A549 (cell line): ENCODE data around the gene WFDC5. TPM values are rescaled to one million over a fixed set of nuclear protein-coding genes. Genes with fewer than 3 reads are reported as not detected.

Source experiments
- ATAC-seq, 2 experiments: fragments of 200-7000 bp in 1 of 2; fragments of >200 bp in 1 of 2; cut with Nextera tagmentation in 1 of 2; cut with Tn5 transposase in 1 of 2; 3 replicates each; pipeline versions ENCODE4 v1.8.0 to v1.9.1; 2018 to 2020; ENCODE audit warnings: mild to moderate bottlenecking in 1 of 2, moderate library complexity in 1 of 2
- CTCF ChIA-PET: fragments of 300-600 bp; sonication (Branson Sonifier 250); formaldehyde crosslinking; extraction: SDS; loops from one replicate; lab custom pipeline; 2021; ENCODE audit warnings: antibody characterized with exemption, inconsistent platforms; lab: Yijun Ruan, JAX
- POLR2A ChIA-PET: fragments of 350-600 bp; formaldehyde crosslinking; extraction: SDS; loops from one replicate; lab custom pipeline; 2021; ENCODE audit warnings: antibody characterized with exemption, inconsistent platforms; lab: Yijun Ruan, JAX
- DNase-seq, 2 experiments: peaks; one replicate each; pipeline versions ENCODE4 v3.0.0 to v3.0.0-alpha.2; 2011 to 2016; ENCODE audit warnings: low read depth in 1 of 2, low spot score in 1 of 2
- FAIRE-seq: peaks from 2 replicates; lab custom pipeline; 2011; peaks lifted over from hg19 to GRCh38; lab: Jason Lieb, UNC
- H3K27ac ChIP-seq, 2 experiments: fragments of >200 bp; sonication (Bioruptor Twin); formaldehyde crosslinking; 3 replicates each; pipeline ENCODE4 v1.5.1; 2016 to 2017
- H3K4me1 ChIP-seq: fragments of >200 bp; sonication (Bioruptor Twin); formaldehyde crosslinking; 3 replicates; pipeline ENCODE4 v1.6.1; 2016
- H3K4me2 ChIP-seq: fragments of >200 bp; sonication (Bioruptor Twin); formaldehyde crosslinking; 3 replicates; pipeline ENCODE4 v1.6.1; 2016
- H3K4me3 ChIP-seq: fragments of >200 bp; sonication (Bioruptor Twin); formaldehyde crosslinking; 3 replicates; pipeline ENCODE4 v1.5.1; 2016
- H3K9me3 ChIP-seq: fragments of >200 bp; sonication (Bioruptor Twin); formaldehyde crosslinking; 3 replicates; pipeline ENCODE4 v1.6.1; 2016
- CBX8 ChIP-seq: fragments of 200-600 bp; sonication (generic); IDR thresholded peaks from 2 replicates; pipeline ENCODE4 v1.6.1; 2016
- CHD2 ChIP-seq: fragments of 150-350 bp; IDR thresholded peaks from 2 replicates; pipeline ENCODE4 v1.6.1; 2014; ENCODE audit warnings: low read length; ENCODE audit not compliant: partially characterized antibody
- EP300 ChIP-seq, 2 experiments: fragments of >200 bp; sonication (Bioruptor Twin); formaldehyde crosslinking; IDR thresholded peaks; 2 replicates in 1 of 2; 3 replicates in 1 of 2; pipeline ENCODE4 v1.6.1; 2016 to 2017
- FOSB ChIP-seq: fragments of 250-450 bp; sonication (Bioruptor Pico); IDR thresholded peaks from 2 replicates; pipeline ENCODE4 v1.5.0; 2020; ENCODE audit warnings: mild to moderate bottlenecking, moderate library complexity
- HOXB13 ChIP-seq: fragments of 250-450 bp; sonication (Bioruptor Pico); IDR thresholded peaks from 2 replicates; pipeline ENCODE4 v1.5.0; 2020; ENCODE audit warnings: low read depth, mild to moderate bottlenecking, moderate library complexity
- HOXB5 ChIP-seq: fragments of 250-450 bp; sonication (Bioruptor Pico); IDR thresholded peaks from 2 replicates; pipeline ENCODE4 v1.5.0; 2020; ENCODE audit warnings: mild to moderate bottlenecking, moderate library complexity
- JUN ChIP-seq, 2 experiments: fragments of >200 bp; sonication (Bioruptor Twin); formaldehyde crosslinking; IDR thresholded peaks; 2 replicates in 1 of 2; 3 replicates in 1 of 2; pipeline ENCODE4 v1.6.1; 2016 to 2017
- JUNB ChIP-seq: fragments of >200 bp; sonication (Bioruptor Twin); formaldehyde crosslinking; IDR thresholded peaks from 2 replicates; pipeline ENCODE4 v1.6.1; 2016
- KDM5A ChIP-seq: fragments of 200-600 bp; sonication (generic); IDR thresholded peaks from 2 replicates; pipeline ENCODE4 v1.6.1; 2016; ENCODE audit warnings: antibody characterized with exemption, mild to moderate bottlenecking
- MAFK ChIP-seq: fragments of 450-650 bp; IDR thresholded peaks from 2 replicates; pipeline ENCODE4 v1.6.1; 2014; ENCODE audit not compliant: partially characterized antibody
- MAZ ChIP-seq: fragments of 150-350 bp; IDR thresholded peaks from 2 replicates; pipeline ENCODE4 v1.6.1; 2014; ENCODE audit warnings: antibody characterized with exemption, low read depth, low read length, borderline replicate concordance
- NPAS2 ChIP-seq: fragments of 250-450 bp; sonication (Bioruptor Pico); IDR thresholded peaks from 2 replicates; pipeline ENCODE4 v1.8.0; 2022; ENCODE audit warnings: mild to moderate bottlenecking, moderate library complexity, borderline replicate concordance
- PHF8 ChIP-seq: fragments of 200-600 bp; sonication (generic); IDR thresholded peaks from 2 replicates; pipeline ENCODE4 v1.6.1; 2016; ENCODE audit warnings: low read depth, mild to moderate bottlenecking, antibody characterized with exemption, moderate library complexity, borderline replicate concordance
- POLR2A ChIP-seq: IDR thresholded peaks from 2 replicates; pipeline ENCODE4 v1.6.1; 2012; ENCODE audit warnings: mild to moderate bottlenecking, low read length
- POLR2AphosphoS2 ChIP-seq: conservative IDR thresholded peaks from 2 replicates; pipeline ENCODE4 v1.6.1; 2012; ENCODE audit warnings: low read length, improper control_type of control experiment, inconsistent platforms
- RAD21 ChIP-seq, 2 experiments: fragments of >200 bp in 1 of 2; sonication (Bioruptor Twin) in 1 of 2; formaldehyde crosslinking in 1 of 2; IDR thresholded peaks in 1 of 2; conservative IDR thresholded peaks in 1 of 2; 2 replicates in 1 of 2; 3 replicates in 1 of 2; pipeline ENCODE4 v1.6.1; 2012 to 2018; ENCODE audit warnings: inconsistent platforms in 1 of 2
- RCOR1 ChIP-seq: fragments of 150-350 bp; IDR thresholded peaks from 2 replicates; pipeline ENCODE4 v1.6.1; 2014; ENCODE audit warnings: antibody characterized with exemption, low read length, low read depth
- RNF2 ChIP-seq: fragments of 200-600 bp; sonication (generic); IDR thresholded peaks from 2 replicates; pipeline ENCODE4 v1.6.1; 2016; ENCODE audit warnings: low read depth, mild to moderate bottlenecking, antibody characterized with exemption, moderate library complexity, borderline replicate concordance
- SMC3 ChIP-seq: fragments of >200 bp; sonication (Bioruptor Twin); formaldehyde crosslinking; IDR thresholded peaks from 3 replicates; pipeline ENCODE4 v1.6.1; 2018; ENCODE audit warnings: inconsistent platforms
- SREBF2 ChIP-seq: fragments of 450-650 bp; IDR thresholded peaks from 2 replicates; pipeline ENCODE4 v1.6.1; 2014; ENCODE audit warnings: mild to moderate bottlenecking, moderate library complexity
- TP53 ChIP-seq: fragments of 250-450 bp; sonication (Bioruptor Pico); IDR thresholded peaks from 2 replicates; pipeline ENCODE4 v1.5.0; 2021; ENCODE audit warnings: mild to moderate bottlenecking, moderate library complexity
- ZFP36 ChIP-seq: fragments of 450-650 bp; IDR thresholded peaks from 2 replicates; pipeline ENCODE4 v1.6.1; 2014; ENCODE audit warnings: borderline replicate concordance; ENCODE audit not compliant: partially characterized antibody
- ZSCAN20 ChIP-seq: fragments of 250-450 bp; sonication (Bioruptor Pico); IDR thresholded peaks from 2 replicates; pipeline ENCODE4 v1.8.0; 2022; ENCODE audit warnings: mild to moderate bottlenecking, moderate library complexity
- WGBS: methylation state at CpG from one replicate; pipeline ENCODE4 v1.1.6; 2017; ENCODE audit errors: missing lambda C conversion rate; 5-methylcytosine and 5-hydroxymethylcytosine counted together
- polyA plus RNA-seq, 4 experiments: library from polyadenylated mRNA; depleted of rRNA in 3 of 4; stranded (reverse); fragments of >200 nt; fragmentation: RNase III in 1 of 4; extraction: RNeasy Plus Mini Kit Qiagen cat#74134 plus additional on column Dnase treatment in 1 of 4; gene quantifications; 2 replicates in 3 of 4; 3 replicates in 1 of 4; pipeline ENCODE4 v1.2.3, GENCODE V29; 2011 to 2017
- TF ChIP-seq, protein P1 (sequence below): fragments of >200 bp; sonication (Bioruptor Twin); formaldehyde crosslinking; IDR thresholded peaks from 3 replicates; pipeline ENCODE4 v1.5.1; 2016
- TF ChIP-seq, protein P2 (sequence below): fragments of 250-450 bp; sonication (Bioruptor Pico); IDR thresholded peaks from 2 replicates; pipeline ENCODE4 v1.5.0; 2021; ENCODE audit warnings: mild to moderate bottlenecking, moderate library complexity, borderline replicate concordance
- TF ChIP-seq, protein P3 (sequence below): IDR thresholded peaks from 2 replicates; pipeline ENCODE4 v1.6.1; 2012; ENCODE audit warnings: low read depth, borderline replicate concordance
- TF ChIP-seq, protein P4 (sequence below): fragments of 150-350 bp; IDR thresholded peaks from 2 replicates; pipeline ENCODE4 v1.6.1; 2014; ENCODE audit warnings: low read depth, mild to moderate bottlenecking, low read length
- TF ChIP-seq, protein P5 (sequence below): IDR thresholded peaks from 2 replicates; pipeline ENCODE4 v1.6.1; 2012

The WFDC5 gene
- polyA plus RNA-seq, 2 of the 4 experiments (the other 2 are of a cell fraction) = not detected

DNA sequence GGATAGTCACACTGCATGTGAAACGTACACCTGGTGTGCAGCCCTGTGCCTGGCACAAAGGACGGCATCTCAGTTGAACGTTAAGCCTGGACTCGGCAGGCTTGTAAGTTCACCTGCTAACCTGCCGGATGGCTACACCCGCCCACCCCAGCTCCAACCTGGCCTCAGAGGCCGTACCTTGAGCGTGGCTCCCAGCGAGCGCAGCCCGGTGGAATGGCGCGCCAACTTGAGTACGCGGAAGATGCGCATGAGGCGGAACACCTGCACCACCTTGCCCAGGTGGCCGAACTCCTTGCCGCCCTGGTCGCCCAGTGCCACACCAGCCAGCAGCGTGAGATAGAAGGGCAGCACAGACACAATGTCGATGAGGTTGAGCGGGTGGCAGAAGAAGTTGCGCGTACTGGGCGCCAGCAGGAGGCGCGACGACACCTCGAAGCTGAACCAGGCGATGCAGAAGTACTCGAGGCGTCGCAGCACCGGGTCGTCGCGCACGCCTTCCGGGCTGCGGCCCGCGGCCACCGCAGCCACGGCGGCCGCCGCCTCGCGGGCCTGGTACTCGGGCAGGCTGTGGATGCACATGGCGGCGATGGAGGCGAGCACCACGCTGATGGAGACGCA, 17.4 kb downstream of the WFDC5 start:
- ChIA-PET CTCF (interaction anchor here (0.6 to 8.8 kb wide), 17 partner anchors 11 to 890 kb away, joined by 3 to 197 read pairs (median 20); partner anchors contain the start of genes SLPI and WFDC5), POLR2A (interaction anchor here (0.5 kb wide), 1 partner anchor 74 kb away, joined by 3 read pairs; no protein-coding TSS in a partner anchor)
- DNase-seq = peak in 1 of 2 experiments; percentile 32
- ATAC-seq = peak in 1 of 2 experiments; percentile 14; a peak in 1 of 6 replicates
- H3K9me3 ChIP-seq = no peaks in the 10 kb centered on the region
- no peak overlapping the region for H3K4me3 ChIP-seq
- no peak for TF ChIP-seq PHF8
- TF ChIP-seq RAD21 (conservative IDR thresholded peaks at IDR 0.05 in 1 of 2, IDR thresholded peaks at IDR 0.05 in 1 of 2) = peak in 1 of 2 experiments; percentile 4; a peak in 1 of 5 replicates
- FAIRE-seq = no peak
- no peak overlapping the region for H3K27ac ChIP-seq
- WGBS = 70% methylated on average over 46 of the region's 56 CpGs
- no peaks in the 10 kb centered on the region for H3K4me1 ChIP-seq
- no peak overlapping the region for H3K4me2 ChIP-seq

DNA sequence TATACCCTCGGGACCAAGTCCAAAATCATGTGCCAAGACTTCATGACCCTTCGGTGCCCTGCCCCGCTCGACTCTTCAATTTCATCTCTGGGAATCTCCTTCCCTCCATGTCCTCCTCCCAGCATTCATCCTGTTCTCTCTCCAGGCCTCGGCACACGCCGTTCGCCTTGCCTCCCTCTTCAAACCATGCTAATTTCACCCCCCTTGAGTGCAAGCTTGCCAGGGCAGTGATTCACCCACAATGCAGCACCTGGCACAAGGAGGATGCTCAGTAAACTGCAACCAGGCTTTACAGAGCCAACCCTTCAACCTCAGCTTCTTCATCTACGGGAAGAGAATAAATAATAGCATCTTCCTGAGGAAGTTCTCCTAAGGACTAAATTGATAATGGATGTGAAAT, 18.2 kb downstream of the WFDC5 start:
- ATAC-seq (no peak), FAIRE-seq (no peak), DNase-seq (no peak)
- H3K27ac ChIP-seq = no peak overlapping the region
- WGBS = 53% methylated on average over 9 of the region's 9 CpGs
- TF ChIP-seq POLR2A = no peak
- no peak for TF ChIP-seq ZSCAN20 (CRISPR knock-in tag)
- no peak for TF ChIP-seq POLR2AphosphoS2
- TF ChIP-seq CBX8 = no peak
- TF ChIP-seq JUN (IDR thresholded peaks at IDR 0.05) = no peak
- TF ChIP-seq NPAS2 (CRISPR knock-in tag) = no peak
- no peak for TF ChIP-seq RNF2
- no peak for TF ChIP-seq TP53 (CRISPR knock-in tag)
- no peaks in the 10 kb centered on the region for H3K9me3 ChIP-seq
- no peak overlapping the region for H3K4me3 ChIP-seq
- H3K4me1 ChIP-seq = no peaks in the 10 kb centered on the region
- POLR2A ChIA-PET = interaction anchor here (1.8 kb wide), 1 partner anchor 53 kb away, joined by 5 read pairs; no protein-coding TSS in a partner anchor
- CTCF ChIA-PET = interaction anchor here (0.8 to 8.8 kb wide), 30 partner anchors 10 to 674 kb away, joined by 3 to 197 read pairs (median 10); partner anchors contain the start of genes SLPI and WFDC5
- H3K4me2 ChIP-seq = no peak overlapping the region

DNA sequence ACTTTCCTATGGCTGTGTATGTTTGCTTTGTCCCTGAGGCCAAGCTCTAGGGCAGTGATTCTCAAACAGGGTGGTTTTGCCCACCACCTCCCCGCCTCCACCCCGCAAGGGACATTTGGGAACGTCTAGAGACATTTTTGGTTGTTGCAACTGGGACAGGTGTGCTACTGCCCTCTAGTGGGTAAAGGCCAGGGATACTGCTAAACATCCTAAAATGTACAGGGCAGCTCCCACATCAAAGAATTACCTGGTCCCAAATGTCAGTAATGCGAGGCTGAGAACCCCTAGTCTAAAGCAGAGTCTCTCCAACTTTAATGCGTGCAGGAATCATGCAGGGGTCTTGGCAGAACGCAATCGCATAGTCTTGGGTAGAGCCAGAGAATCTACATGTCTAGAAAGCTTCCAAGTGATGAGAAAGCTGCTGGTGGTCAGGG, 19.2 kb downstream of the WFDC5 start:
- Histone ChIP-seq H3K4me3 (no peak overlapping the region), H3K4me1 (no peaks in the 10 kb centered on the region), H3K27ac (no peak overlapping the region), H3K4me2 (no peak overlapping the region), H3K9me3 (no peaks in the 10 kb centered on the region)
- ChIA-PET POLR2A (interaction anchor here (0.7 to 1.8 kb wide), 2 partner anchors 52 to 198 kb away, joined by 3 to 5 read pairs; no protein-coding TSS in a partner anchor), CTCF (interaction anchor here (0.8 to 8.8 kb wide), 49 partner anchors 9 to 919 kb away, joined by 3 to 197 read pairs (median 5); partner anchors contain the start of genes SEMG1, SLPI and WFDC5)
- ATAC-seq (peak; percentile 58 to 81; a peak in 5 of 6 replicates), FAIRE-seq (no peak), DNase-seq (peak; percentile 55 to 61)
- 0% methylated on average over 4 of the region's 7 CpGs for WGBS
- TF ChIP-seq RCOR1 = no peak
- no peak for TF ChIP-seq FOSB (CRISPR knock-in tag)
- no peak for TF ChIP-seq SREBF2
- TF ChIP-seq ZSCAN20 (CRISPR knock-in tag) = no peak
- TF ChIP-seq, protein P1, sequence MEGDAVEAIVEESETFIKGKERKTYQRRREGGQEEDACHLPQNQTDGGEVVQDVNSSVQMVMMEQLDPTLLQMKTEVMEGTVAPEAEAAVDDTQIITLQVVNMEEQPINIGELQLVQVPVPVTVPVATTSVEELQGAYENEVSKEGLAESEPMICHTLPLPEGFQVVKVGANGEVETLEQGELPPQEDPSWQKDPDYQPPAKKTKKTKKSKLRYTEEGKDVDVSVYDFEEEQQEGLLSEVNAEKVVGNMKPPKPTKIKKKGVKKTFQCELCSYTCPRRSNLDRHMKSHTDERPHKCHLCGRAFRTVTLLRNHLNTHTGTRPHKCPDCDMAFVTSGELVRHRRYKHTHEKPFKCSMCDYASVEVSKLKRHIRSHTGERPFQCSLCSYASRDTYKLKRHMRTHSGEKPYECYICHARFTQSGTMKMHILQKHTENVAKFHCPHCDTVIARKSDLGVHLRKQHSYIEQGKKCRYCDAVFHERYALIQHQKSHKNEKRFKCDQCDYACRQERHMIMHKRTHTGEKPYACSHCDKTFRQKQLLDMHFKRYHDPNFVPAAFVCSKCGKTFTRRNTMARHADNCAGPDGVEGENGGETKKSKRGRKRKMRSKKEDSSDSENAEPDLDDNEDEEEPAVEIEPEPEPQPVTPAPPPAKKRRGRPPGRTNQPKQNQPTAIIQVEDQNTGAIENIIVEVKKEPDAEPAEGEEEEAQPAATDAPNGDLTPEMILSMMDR = peak; percentile 90
- TF ChIP-seq ZFP36 = no peak
- TF ChIP-seq, protein P2, sequence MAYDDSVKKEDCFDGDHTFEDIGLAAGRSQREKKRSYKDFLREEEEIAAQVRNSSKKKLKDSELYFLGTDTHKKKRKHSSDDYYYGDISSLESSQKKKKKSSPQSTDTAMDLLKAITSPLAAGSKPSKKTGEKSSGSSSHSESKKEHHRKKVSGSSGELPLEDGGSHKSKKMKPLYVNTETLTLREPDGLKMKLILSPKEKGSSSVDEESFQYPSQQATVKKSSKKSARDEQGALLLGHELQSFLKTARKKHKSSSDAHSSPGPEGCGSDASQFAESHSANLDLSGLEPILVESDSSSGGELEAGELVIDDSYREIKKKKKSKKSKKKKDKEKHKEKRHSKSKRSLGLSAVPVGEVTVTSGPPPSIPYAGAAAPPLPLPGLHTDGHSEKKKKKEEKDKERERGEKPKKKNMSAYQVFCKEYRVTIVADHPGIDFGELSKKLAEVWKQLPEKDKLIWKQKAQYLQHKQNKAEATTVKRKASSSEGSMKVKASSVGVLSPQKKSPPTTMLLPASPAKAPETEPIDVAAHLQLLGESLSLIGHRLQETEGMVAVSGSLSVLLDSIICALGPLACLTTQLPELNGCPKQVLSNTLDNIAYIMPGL (CRISPR knock-in tag) = no peak
- no peak for TF ChIP-seq CHD2
- TF ChIP-seq, protein P3, sequence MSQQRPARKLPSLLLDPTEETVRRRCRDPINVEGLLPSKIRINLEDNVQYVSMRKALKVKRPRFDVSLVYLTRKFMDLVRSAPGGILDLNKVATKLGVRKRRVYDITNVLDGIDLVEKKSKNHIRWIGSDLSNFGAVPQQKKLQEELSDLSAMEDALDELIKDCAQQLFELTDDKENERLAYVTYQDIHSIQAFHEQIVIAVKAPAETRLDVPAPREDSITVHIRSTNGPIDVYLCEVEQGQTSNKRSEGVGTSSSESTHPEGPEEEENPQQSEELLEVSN = no peak
- no peak for TF ChIP-seq JUNB
- TF ChIP-seq, protein P4, sequence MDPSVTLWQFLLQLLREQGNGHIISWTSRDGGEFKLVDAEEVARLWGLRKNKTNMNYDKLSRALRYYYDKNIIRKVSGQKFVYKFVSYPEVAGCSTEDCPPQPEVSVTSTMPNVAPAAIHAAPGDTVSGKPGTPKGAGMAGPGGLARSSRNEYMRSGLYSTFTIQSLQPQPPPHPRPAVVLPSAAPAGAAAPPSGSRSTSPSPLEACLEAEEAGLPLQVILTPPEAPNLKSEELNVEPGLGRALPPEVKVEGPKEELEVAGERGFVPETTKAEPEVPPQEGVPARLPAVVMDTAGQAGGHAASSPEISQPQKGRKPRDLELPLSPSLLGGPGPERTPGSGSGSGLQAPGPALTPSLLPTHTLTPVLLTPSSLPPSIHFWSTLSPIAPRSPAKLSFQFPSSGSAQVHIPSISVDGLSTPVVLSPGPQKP = no peak
- peak; percentile 82 for TF ChIP-seq SMC3
- TF ChIP-seq, protein P5, sequence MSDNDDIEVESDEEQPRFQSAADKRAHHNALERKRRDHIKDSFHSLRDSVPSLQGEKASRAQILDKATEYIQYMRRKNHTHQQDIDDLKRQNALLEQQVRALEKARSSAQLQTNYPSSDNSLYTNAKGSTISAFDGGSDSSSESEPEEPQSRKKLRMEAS = no peak
- TF ChIP-seq MAFK = no peak
- TF ChIP-seq EP300 (IDR thresholded peaks at IDR 0.05) = no peak
- no peak for TF ChIP-seq MAZ
- TF ChIP-seq KDM5A = no peak
- no peak for TF ChIP-seq JUN (IDR thresholded peaks at IDR 0.05)
- no peak for TF ChIP-seq HOXB13
- no peak for TF ChIP-seq PHF8
- no peak for TF ChIP-seq HOXB5 (CRISPR knock-in tag)
